DND-41 (cell line): ENCODE measurements around the gene TEKT1.

Experiments
- CTCF ChIP-seq: IDR thresholded peaks from 2 replicates; pipeline ENCODE4 v1.5.1; 2012; ENCODE audit warnings: borderline replicate concordance, low read length, moderate library complexity, mild to moderate bottlenecking; ENCODE audit not compliant: poor library complexity, severe bottlenecking; ENCODE audit errors: extremely low read depth
- EZH2 ChIP-seq: IDR thresholded peaks from 3 replicates; pipeline ENCODE4 v1.6.1; 2012; ENCODE audit warnings: borderline replicate concordance, low read depth, mild to moderate bottlenecking, moderate library complexity, low read length, inconsistent platforms; ENCODE audit not compliant: severe bottlenecking

- TF ChIP-seq CTCF: no peak
- TF ChIP-seq EZH2: no peak
These were observed 49.3 kb downstream of the TEKT1 start for GRCh38 chr17:6782244-6782643.
